Subcutaneous adipose tissue (tissue), 4 donors: ENCODE measurements around the gene LSP1. TPM values are rescaled to one million over a fixed set of nuclear protein-coding genes. Genes with fewer than 3 reads are reported as not detected.

Experiments
- total RNA-seq, 4 donors: library from RNA; depleted of rRNA; stranded (reverse); fragments of >200 nt; gene quantifications; one replicate each; pipeline ENCODE4 v1.1.0, GENCODE V29; 2016
- TF ChIP-seq, protein P1 (sequence below): fragments of 450-650 bp; IDR thresholded peaks from one replicate; pipeline ENCODE4 v1.5.1; 2016; ENCODE audit warnings: low read depth, mild to moderate bottlenecking, control low read depth, antibody characterized with exemption, moderate library complexity

LSP1 gene
- total RNA-seq, 4 donors from 2014 or later = 15.8 to 196 (median 73.4) TPM

DNA sequence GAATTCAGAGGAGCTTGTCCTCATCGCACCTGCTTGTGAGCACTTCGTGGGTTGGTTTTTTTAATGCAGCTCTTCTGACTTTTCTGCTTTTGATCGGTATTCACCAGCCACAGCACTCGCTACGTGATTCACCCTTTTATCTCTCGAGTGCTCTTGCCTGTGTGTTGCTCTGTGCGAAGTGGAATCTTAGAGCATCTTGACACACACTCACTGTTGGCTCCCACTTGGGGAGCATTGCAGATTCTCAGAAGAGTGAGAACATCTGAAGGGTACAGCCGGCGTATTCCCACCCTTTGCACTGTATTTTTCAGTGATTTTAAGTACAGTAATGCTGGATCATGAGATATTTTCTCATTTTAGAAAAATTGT lies 77.6 kb downstream of the LSP1 start:
- TF ChIP-seq, protein P1, sequence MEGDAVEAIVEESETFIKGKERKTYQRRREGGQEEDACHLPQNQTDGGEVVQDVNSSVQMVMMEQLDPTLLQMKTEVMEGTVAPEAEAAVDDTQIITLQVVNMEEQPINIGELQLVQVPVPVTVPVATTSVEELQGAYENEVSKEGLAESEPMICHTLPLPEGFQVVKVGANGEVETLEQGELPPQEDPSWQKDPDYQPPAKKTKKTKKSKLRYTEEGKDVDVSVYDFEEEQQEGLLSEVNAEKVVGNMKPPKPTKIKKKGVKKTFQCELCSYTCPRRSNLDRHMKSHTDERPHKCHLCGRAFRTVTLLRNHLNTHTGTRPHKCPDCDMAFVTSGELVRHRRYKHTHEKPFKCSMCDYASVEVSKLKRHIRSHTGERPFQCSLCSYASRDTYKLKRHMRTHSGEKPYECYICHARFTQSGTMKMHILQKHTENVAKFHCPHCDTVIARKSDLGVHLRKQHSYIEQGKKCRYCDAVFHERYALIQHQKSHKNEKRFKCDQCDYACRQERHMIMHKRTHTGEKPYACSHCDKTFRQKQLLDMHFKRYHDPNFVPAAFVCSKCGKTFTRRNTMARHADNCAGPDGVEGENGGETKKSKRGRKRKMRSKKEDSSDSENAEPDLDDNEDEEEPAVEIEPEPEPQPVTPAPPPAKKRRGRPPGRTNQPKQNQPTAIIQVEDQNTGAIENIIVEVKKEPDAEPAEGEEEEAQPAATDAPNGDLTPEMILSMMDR = no peak

- TF ChIP-seq, protein P1 = no peak
Observed at GRCh38 chr11:1931341-1932104, 78.6 kb downstream of the LSP1 start.

DNA sequence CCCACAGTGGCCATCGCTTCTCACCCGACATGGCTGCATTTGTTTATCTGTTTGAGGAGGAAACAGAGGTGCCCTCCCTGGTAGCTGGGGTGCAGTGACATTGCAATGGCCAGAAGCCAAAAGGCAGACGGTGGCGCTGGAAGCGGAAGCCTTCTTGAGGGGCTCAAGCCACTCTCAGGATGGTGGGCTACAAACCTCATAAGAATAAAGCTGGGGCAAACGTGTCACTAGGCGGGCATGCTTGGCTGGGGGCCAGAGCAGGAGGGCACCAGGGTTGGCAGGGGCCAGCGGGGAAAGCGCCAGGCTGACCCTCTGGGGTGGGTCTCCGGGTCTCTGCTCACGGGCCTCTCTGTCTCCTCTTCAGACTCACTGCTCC lies 79.2 kb downstream of the LSP1 start:
- TF ChIP-seq, protein P1 = no peak

DNA sequence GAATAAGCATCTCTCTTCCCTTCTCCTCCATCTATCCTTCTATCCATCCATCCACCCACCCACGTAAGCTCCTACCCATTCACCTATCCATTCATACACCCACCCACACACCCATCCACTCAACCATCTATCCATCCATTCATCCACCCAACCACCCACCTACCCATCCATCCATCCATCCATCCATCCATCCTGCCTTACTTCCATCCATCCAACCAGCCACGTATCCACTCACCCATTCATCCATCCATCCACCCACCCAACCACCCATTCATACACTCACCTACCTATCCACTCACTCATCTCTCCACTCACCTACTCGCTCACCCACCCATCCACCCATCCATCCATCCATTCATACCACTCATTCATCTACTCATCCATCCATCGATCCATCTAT lies 79.8 kb downstream of the LSP1 start:
- TF ChIP-seq, protein P1 = no peak

GRCh38 chr11:1933416-1934334 lies 80.8 kb downstream of the LSP1 start:
- TF ChIP-seq, protein P1 = no peak

- TF ChIP-seq, protein P1 = no peak
Observed at GRCh38 chr11:1934335-1935155, 81.7 kb downstream of the LSP1 start.
